GM12891 (cell line): ENCODE measurements around the gene ATP6V1B1.

Experiments
- DNase-seq: peaks from one replicate; pipeline ENCODE4 v3.0.0; 2011; ENCODE audit warnings: low spot score; ENCODE audit not compliant: insufficient read length
- FAIRE-seq: peaks from 2 replicates; lab custom pipeline; 2011; peaks lifted over from hg19 to GRCh38; lab: Jason Lieb, UNC
- PAX5 ChIP-seq: IDR thresholded peaks from 2 replicates; pipeline ENCODE4 v1.6.1; 2011; ENCODE audit warnings: low read length, moderate library complexity, mild to moderate bottlenecking; ENCODE audit not compliant: insufficient read depth, severe bottlenecking
- POLR2A ChIP-seq: IDR thresholded peaks from 2 replicates; pipeline ENCODE4 v1.6.1; 2011; ENCODE audit warnings: low read depth, low read length, control low read depth
- POLR2AphosphoS5 ChIP-seq: IDR thresholded peaks from 2 replicates; pipeline ENCODE4 v1.6.1; 2011; ENCODE audit warnings: low read depth, low read length, control low read depth
- POU2F2 ChIP-seq: IDR thresholded peaks from 2 replicates; pipeline ENCODE4 v1.6.1; 2011; ENCODE audit warnings: low read depth, mild to moderate bottlenecking, control low read depth, low read length, moderate library complexity
- SPI1 ChIP-seq: IDR thresholded peaks from 2 replicates; pipeline ENCODE4 v1.6.1; 2011; ENCODE audit warnings: low read depth, low read length, control low read depth
- TAF1 ChIP-seq: IDR thresholded peaks from 2 replicates; pipeline ENCODE4 v1.6.1; 2011; ENCODE audit warnings: low read depth, low read length, control low read depth

ATP6V1B1 gene

DNA sequence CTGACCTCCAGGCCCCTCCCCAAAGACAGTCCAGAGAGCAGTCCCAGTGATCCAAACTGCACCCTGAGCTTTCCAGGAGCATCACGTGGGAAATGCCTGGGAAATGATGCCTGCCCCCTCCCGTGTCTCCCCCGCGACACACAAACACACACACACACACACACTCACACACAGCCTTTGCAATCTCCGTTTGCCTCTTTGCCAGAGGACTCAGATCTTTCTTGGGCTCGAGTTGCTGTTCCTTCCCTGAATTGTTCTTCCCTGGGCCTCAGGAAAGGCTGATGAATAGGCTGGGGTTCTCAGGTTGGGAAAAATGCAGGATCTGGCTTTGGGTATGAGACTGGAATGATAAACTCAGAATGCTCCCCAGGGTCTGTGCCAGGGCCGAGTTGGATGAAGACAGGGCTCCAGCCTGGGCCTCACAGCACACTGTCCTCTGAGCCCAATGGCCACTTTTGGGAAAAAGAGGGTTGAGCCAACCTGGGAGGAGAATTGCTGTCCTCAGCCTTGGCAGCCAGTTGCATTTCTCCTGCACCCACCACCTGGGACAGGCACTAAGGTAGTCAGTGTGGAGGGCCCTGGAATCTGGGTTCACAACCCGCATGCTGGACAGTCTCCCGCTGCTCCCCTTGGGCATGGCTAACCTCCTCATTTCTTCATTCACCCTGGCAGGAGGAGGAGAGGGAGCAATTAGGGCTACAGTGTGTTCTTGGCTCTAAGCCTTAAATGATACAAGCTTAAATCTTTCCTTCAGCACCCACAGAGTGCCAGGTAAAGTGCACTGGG is 43.9 kb upstream of the ATP6V1B1 start:
- TF ChIP-seq POLR2A: no peak
- TF ChIP-seq TAF1: no peak
- TF ChIP-seq POU2F2: no peak
- DNase-seq (no peak), FAIRE-seq (no peak)

DNA sequence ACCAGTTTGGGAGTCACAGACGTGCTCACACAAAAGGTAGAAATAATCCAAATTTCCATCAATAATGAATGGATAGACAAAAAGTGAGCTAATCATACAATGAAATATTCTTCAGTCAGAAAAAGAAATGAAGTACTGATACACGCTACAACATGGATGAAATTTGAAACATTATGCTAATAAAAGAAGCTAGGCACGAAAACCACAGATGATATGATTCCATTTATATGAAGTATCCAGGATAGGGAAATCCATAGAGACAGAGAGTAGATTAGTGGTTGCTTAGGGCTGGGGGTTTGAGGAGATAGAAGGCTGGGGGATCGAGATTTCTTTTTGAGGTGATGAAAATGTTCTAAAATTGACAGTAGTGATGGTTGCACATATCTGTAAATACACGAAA is 43.0 kb upstream of the ATP6V1B1 start:
- TF ChIP-seq POLR2AphosphoS5: no peak
- no peak for FAIRE-seq
- no peak for DNase-seq

DNA sequence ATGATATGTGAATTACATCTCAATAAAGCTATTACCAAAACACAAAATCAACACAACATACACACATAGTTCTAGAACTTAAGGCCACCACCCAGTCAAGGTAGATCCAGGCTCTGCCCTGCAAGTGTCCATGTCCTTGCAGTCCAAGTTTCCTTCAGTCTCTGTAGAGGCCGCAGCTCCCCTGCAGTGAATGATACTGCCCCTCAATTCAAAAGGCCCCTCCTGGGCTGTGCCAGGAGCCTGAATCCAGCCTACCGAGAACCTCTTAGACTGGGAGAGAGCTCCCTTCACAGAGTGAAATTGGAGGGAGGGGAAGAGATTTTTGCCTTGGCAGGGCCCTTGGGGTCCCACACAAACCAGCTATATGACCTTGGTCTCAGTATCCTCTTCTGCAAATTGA is 42.5 kb upstream of the ATP6V1B1 start:
- no peak for TF ChIP-seq POLR2A
- TF ChIP-seq POLR2AphosphoS5: no peak
- TF ChIP-seq POU2F2: no peak
- TF ChIP-seq PAX5: no peak
- TF ChIP-seq SPI1: no peak
- TF ChIP-seq TAF1: no peak
- DNase-seq (no peak), FAIRE-seq (no peak)

DNA sequence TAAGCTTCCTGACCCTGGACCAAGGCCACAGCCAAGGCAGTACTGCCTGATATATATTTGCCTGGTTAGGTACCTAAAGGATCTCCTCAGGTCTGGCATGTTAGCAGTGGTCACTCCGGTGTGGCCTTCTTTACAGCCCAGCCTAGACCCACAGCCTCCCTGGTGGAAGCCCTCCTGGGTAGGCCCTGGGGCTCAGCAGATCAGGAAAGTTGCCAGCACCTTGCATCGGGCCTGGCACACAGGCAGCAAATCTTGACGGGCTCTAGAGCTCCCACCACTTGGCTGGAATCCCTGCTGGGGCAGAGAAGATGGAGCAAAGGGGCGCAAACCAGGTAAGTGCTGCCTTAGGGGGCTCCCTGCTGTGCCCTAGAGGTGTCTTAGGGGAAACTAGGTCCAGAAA is 40.9 kb upstream of the ATP6V1B1 start:
- TF ChIP-seq SPI1 (no peak), POLR2AphosphoS5 (no peak), POU2F2 (no peak), TAF1 (no peak), POLR2A (no peak), PAX5 (no peak)
- FAIRE-seq (no peak), DNase-seq (no peak)

DNA sequence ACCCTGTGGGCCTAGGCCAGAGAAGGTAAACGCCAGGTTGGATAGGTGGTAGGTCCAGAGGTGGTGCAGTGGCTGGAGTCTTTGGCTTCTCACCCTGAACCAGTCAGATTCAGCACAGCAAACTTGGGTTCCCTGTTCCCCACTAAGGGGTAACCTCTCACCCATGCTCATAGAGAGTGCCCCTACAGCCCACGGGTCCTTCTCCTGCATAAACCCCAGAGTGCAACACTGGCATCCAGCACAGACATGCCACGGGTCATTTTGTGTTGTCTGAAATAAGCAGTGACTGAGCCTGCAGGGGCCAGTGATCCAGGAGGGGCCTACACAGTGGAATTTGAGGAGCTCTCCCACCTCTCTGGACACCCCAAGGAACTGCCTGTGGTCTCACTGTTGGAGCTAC is 40.5 kb upstream of the ATP6V1B1 start:
- TF ChIP-seq TAF1: no peak
- no peak for TF ChIP-seq POLR2AphosphoS5
- no peak for TF ChIP-seq PAX5
- no peak for TF ChIP-seq POLR2A
- TF ChIP-seq POU2F2: no peak
- TF ChIP-seq SPI1: no peak
- DNase-seq (no peak), FAIRE-seq (no peak)

DNA sequence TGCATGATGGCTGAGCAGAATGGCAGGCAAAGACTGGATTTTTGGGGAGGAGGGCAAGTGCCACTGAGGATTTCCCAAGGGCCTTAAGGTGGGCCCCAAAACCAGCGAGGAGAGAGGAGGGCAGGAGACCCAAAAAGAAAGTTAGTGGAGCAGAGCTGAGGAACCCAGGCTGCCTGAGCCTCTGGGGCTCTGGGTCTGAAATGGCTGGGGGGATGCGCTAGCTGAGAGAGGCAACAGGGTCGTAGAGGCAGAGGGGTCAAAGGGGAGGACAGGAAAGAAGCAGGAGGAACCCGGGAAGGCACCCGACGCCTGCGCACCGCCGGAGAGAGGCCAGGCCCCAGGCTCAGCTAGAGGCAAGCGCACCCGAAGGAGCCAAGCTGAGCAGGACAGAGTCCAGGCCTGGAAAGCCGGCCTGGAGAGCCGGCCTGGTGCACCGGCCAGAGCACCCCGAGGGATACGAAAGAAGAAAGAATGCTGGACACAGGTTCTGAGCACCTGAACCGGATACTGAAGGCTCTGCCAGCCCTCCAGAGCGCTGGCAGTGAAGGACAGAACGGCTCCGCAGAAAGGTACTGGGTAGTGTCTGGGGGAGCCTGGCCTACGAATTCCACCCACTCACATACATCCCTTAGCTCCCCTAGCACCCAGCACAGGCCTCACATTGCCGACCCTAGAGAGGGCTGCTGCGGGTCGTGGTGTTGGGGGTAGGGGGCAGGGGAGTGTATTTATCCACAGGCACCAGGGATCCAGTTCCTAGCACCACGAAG is 39.5 kb upstream of the ATP6V1B1 start:
- TF ChIP-seq PAX5 (no peak), POU2F2 (no peak), POLR2A (no peak), SPI1 (no peak), POLR2AphosphoS5 (no peak), TAF1 (no peak)
- no peak for FAIRE-seq
- no peak for DNase-seq

DNA sequence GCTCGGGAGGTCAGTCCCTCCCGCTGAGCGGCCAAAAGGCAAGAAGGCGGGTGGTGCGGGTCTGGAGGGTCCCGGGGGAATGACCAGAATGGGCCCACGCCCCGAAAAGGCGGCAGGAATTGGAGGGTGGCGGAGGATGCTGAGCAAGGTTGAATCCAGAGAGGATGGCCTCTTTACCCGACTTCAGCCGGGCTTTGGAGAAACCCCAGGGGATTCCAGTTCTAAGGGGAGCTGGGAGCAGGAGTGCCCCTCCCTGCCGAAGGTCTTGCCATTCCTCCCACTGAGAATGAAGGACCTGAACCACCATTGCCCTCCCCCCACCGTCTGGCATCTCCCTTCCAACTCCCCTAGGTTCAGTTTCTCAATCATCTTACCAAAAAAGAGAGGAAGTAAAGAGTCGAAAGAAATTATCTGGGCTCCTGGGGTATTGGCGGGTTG is 38.9 kb upstream of the ATP6V1B1 start:
- DNase-seq: no peak
- TF ChIP-seq POLR2A: no peak
- no peak for TF ChIP-seq PAX5
- no peak for TF ChIP-seq POLR2AphosphoS5
- TF ChIP-seq POU2F2: no peak
- TF ChIP-seq TAF1: no peak
- no peak for TF ChIP-seq SPI1
- FAIRE-seq: no peak

DNA sequence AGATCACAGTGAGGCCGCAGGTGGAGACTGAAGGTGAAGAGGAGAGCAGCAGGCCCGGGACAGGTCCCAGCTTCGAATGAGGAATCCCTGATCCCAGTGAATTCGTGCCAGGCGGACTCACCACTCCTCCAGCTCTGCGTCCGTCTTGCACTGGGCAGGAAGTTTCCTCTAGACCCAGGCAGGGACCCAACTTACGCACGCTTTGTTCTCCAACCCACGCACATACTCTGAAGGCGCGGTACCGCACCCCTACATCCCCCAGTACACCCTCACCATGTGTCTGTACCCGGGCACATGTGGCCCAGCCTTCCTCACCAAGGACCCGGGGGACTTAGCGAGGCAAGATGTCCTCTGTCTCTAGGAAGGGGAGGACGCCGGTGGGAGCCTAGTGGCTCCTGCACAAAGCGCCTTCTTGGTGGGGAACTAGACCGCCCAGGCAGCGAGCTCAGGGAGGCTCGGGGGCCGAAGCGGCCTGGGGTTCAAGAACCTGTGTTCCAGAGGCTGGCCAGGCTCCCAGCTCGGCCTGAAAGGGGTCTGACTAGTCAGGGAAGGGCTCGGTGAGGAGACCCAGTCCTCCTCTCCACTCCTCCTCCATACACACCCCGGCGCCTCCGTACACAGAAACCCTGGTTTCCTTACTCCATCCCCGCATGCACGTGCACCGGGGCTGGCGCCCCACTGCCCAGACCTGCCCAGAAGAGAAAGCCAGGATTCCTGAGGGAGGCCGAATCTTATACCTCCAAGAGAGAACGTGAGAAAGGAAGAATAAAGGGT is 38.3 kb upstream of the ATP6V1B1 start:
- DNase-seq (no peak), FAIRE-seq (no peak)
- TF ChIP-seq POLR2AphosphoS5: no peak
- no peak for TF ChIP-seq TAF1
- no peak for TF ChIP-seq POLR2A
- TF ChIP-seq SPI1: no peak
- no peak for TF ChIP-seq PAX5
- TF ChIP-seq POU2F2: no peak

DNA sequence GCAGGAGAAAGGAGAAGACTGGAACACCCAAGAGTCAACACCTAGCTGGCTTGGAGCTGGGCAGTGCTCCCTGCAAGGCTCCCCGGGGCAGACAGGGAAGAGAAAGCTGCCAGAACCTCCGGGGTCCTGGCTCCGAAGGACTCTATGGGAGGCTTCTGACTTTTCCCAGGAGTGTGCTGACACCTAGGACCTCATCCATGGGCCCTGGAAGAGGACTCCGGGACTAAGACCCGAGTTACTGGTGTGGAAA is 37.8 kb upstream of the ATP6V1B1 start:
- FAIRE-seq: no peak
- TF ChIP-seq SPI1: no peak
- TF ChIP-seq TAF1: no peak
- no peak for TF ChIP-seq POLR2A
- no peak for TF ChIP-seq PAX5
- TF ChIP-seq POLR2AphosphoS5: no peak
- no peak for TF ChIP-seq POU2F2
- DNase-seq: no peak
